ENCODE measurements around the gene RPS6KB2. TPM values are rescaled to one million over a fixed set of nuclear protein-coding genes. Genes with fewer than 3 reads are reported as not detected.

RPS6KB2 gene
- total RNA-seq, 1 donor from 2014 or later, result 53.8 TPM

DNA sequence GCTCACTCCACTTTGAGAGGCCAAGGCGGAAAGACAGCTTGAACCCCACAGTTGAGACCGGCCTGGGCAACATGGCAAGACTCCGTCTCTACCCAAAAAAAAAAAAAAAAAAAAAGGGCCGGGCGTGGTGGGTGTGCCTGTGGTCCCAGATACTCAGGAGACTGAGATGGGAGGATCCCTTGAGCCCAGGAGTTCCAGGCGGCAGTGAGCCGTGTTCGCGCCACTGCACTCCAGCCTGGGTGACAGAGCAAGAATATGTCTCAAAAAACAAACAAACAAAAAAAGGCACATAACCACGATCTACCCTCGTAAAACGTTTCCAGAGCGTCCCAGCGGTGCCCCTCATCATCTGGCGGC lies 37.4 kb upstream of the RPS6KB2 start:
- Mint-ChIP-seq H3K27ac (peak overlapping the region; percentile 94), H3K9me3 (ENCODE audit: low read depth) (no peaks in the 10 kb centered on the region), H3K4me1 (ENCODE audit: low read depth) (peaks cover 17% of the 10 kb centered on the region), H3K27me3 (peaks cover 10% of the 10 kb centered on the region), H3K36me3 (ENCODE audit: insufficient read depth) (peaks cover 2% of the 10 kb centered on the region), H3K4me3 (ENCODE audit: low read depth) (peak overlapping the region; percentile 84)
- no peak for DNase-seq (ENCODE audit: low spot score, unreplicated experiment)
- TF ChIP-seq, protein P1, sequence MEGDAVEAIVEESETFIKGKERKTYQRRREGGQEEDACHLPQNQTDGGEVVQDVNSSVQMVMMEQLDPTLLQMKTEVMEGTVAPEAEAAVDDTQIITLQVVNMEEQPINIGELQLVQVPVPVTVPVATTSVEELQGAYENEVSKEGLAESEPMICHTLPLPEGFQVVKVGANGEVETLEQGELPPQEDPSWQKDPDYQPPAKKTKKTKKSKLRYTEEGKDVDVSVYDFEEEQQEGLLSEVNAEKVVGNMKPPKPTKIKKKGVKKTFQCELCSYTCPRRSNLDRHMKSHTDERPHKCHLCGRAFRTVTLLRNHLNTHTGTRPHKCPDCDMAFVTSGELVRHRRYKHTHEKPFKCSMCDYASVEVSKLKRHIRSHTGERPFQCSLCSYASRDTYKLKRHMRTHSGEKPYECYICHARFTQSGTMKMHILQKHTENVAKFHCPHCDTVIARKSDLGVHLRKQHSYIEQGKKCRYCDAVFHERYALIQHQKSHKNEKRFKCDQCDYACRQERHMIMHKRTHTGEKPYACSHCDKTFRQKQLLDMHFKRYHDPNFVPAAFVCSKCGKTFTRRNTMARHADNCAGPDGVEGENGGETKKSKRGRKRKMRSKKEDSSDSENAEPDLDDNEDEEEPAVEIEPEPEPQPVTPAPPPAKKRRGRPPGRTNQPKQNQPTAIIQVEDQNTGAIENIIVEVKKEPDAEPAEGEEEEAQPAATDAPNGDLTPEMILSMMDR (IDR thresholded peaks at IDR 0.05; ENCODE audit: unreplicated experiment), result no peak

DNA sequence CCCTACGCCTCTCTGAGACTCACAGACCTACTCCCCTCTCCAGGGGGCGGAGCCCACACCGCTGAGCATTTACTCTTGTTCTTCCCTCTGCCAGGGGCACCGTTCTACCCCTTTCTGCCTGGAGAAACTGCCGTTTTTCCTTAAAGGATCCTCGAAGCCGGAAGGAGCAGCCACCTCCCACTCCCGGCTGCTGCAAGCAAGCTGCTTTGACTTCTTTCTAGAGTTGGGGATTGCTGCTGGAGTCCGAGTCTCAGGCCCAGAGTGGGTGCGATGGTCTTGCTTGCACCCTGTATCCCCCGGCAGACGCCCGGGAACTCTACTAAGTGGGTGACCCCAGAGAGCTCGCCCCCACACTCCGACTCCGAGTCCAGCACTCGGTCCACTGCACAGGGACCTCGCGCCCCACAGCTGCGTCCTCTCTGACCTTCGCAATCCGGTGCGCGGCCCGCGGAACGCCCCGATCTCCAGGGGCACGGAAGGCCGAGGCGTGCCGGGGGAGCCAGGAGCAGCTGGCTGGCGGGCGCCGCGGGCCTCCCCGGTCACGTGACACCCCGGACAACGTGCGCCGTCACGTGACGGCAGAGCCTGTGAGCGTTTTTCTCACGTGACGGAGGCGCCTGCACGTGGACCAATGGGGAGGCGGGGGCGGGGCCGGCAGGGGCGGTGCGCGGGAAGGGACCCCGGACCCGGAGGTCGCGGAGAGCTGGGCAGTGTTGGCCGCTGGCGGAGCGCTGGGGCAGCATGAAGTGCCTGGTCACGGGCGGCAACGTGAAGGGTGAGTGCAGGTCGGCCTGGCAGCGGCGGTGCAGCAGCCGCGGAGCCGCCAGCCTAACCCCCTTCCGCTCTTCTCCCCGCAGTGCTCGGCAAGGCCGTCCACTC lies 36.8 kb upstream of the RPS6KB2 start, which contains the start of gene RAD9A:
Gene RAD9A, plus strand, starts transcription at position 683 of the 879 bp plus-strand sequence. Its CDS starts 59 bp downstream, at position 742.
- Mint-ChIP-seq H3K4me3 (ENCODE audit: low read depth) (peak within 1 kb of the TSS; percentile 84), H3K36me3 (ENCODE audit: insufficient read depth) (peaks cover 5% of the 10 kb centered on the region), H3K4me1 (ENCODE audit: low read depth) (peaks cover 17% of the 10 kb centered on the region), H3K27me3 (peaks cover 9% of the 10 kb centered on the region), H3K9me3 (ENCODE audit: low read depth) (no peaks in the 10 kb centered on the region), H3K27ac (peak within 1 kb of the TSS; percentile 94)
- peak; percentile 90 for DNase-seq (ENCODE audit: low spot score, unreplicated experiment)
- TF ChIP-seq, protein P1 (IDR thresholded peaks at IDR 0.05; ENCODE audit: unreplicated experiment), result peak; percentile 5

DNA sequence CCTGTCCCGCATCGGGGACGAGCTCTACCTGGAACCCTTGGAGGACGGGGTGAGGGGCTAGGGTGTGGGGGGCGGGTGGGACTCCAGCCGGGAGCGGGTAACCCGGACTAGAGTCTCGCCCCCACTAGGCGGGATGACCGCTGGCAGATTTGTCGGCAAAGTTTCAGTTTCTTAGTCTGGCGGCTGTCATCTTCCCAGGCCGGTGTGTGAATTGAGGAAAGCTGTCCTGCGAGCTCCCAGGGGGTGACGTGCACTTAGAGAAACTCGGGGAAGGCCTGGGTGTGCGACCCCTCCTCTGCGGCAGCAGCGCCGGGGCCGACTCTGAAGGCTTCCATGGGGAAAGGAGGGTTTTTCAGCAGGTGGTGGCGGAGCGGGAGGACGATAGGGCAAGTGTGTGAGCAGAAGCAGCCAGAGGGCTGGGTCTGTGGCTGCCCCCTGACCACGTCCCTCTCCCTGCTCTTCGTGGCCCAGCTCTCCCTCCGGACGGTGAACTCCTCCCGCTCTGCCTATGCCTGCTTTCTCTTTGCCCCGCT lies 36.0 kb upstream of the RPS6KB2 start:
- Mint-ChIP-seq H3K27me3 (peaks cover 4% of the 10 kb centered on the region), H3K4me1 (ENCODE audit: low read depth) (peaks cover 17% of the 10 kb centered on the region), H3K4me3 (ENCODE audit: low read depth) (peak overlapping the region; percentile 84), H3K36me3 (ENCODE audit: insufficient read depth) (peaks cover 5% of the 10 kb centered on the region), H3K27ac (peak overlapping the region; percentile 94), H3K9me3 (ENCODE audit: low read depth) (no peaks in the 10 kb centered on the region)
- TF ChIP-seq, protein P1 (IDR thresholded peaks at IDR 0.05; ENCODE audit: unreplicated experiment), result no peak
- no peak for DNase-seq (ENCODE audit: low spot score, unreplicated experiment)

DNA sequence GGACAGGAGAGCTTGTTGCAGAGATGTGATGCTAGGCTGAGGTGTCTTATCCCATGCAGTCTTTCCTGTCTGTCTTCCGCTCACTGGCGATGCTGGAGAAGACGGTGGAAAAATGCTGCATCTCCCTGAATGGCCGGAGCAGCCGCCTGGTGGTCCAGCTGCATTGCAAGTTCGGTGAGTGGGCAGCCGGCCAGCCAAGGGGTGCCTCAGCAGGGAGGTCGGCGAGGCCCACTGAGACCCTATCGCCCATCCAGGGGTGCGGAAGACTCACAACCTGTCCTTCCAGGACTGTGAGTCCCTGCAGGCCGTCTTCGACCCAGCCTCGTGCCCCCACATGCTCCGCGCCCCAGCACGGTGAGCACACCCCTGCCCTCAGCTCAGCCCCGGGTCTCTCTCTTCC lies 34.9 kb upstream of the RPS6KB2 start:
- no peaks in the 10 kb centered on the region for H3K9me3 Mint-ChIP-seq (ENCODE audit: low read depth)
- no peak overlapping the region for H3K27ac Mint-ChIP-seq
- peaks cover 17% of the 10 kb centered on the region for H3K4me1 Mint-ChIP-seq (ENCODE audit: low read depth)
- no peak for DNase-seq (ENCODE audit: low spot score, unreplicated experiment)
- peaks cover 7% of the 10 kb centered on the region for H3K36me3 Mint-ChIP-seq (ENCODE audit: insufficient read depth)
- TF ChIP-seq, protein P1 (IDR thresholded peaks at IDR 0.05; ENCODE audit: unreplicated experiment), result no peak
- no peaks in the 10 kb centered on the region for H3K27me3 Mint-ChIP-seq
- peak overlapping the region; percentile 84 for H3K4me3 Mint-ChIP-seq (ENCODE audit: low read depth)

DNA sequence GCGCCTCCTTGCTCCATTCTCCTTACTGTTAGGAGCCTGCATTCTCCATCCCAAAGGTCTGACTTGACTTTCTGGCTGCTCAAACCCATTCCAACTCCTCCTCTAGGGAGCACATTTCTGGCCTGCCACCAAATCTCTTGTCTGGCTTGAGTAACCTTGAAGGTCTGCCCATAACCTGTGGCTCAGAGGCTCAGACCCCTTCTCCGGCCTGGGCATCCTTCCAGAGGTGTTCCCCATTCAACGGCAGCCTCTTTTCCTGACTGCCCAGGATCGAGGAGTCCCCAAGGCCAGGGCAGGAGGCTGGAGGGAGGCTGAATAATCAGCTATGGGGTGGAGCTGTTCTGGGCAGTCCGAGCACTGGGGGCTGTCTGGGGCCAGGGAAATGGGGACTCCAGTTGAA lies 34.3 kb upstream of the RPS6KB2 start:
- no peak overlapping the region for H3K27ac Mint-ChIP-seq
- peaks cover 17% of the 10 kb centered on the region for H3K4me1 Mint-ChIP-seq (ENCODE audit: low read depth)
- no peaks in the 10 kb centered on the region for H3K9me3 Mint-ChIP-seq (ENCODE audit: low read depth)
- H3K4me3 Mint-ChIP-seq (ENCODE audit: low read depth), result peak overlapping the region; percentile 42
- TF ChIP-seq, protein P1 (IDR thresholded peaks at IDR 0.05; ENCODE audit: unreplicated experiment), result no peak
- H3K27me3 Mint-ChIP-seq, result no peaks in the 10 kb centered on the region
- peaks cover 7% of the 10 kb centered on the region for H3K36me3 Mint-ChIP-seq (ENCODE audit: insufficient read depth)
- no peak for DNase-seq (ENCODE audit: low spot score, unreplicated experiment)
